ENCODE data around the gene ATP7A.
"Not testable (repeated sequence)": the region's sequence is repeated elsewhere in the genome, so short reads cannot be mapped to it uniquely, and the experiment has no call there.

The ATP7A gene

DNA sequence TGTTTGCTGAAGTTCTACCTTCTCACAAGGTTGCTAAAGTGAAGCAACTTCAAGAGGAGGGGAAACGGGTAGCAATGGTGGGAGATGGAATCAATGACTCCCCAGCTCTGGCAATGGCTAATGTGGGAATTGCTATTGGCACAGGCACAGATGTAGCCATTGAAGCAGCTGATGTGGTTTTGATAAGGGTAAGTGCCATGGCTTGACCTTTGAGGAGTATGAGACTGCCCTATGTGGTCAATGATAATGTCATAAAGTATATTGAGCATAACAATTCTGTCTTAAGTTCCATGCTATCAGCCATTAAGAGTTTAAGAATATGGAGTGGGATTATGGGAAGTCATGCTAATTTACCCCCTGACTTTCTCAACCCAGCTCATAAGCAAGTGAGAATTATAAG is 132.1 kb downstream of the ATP7A start:
- no peak for DNase-seq

- DNase-seq = no peak
Observed at GRCh38 chrX:78046362-78046761, 135.9 kb downstream of the ATP7A start.

- no peak for DNase-seq
Observed at GRCh38 chrX:78048052-78048451, 137.6 kb downstream of the ATP7A start.

DNA sequence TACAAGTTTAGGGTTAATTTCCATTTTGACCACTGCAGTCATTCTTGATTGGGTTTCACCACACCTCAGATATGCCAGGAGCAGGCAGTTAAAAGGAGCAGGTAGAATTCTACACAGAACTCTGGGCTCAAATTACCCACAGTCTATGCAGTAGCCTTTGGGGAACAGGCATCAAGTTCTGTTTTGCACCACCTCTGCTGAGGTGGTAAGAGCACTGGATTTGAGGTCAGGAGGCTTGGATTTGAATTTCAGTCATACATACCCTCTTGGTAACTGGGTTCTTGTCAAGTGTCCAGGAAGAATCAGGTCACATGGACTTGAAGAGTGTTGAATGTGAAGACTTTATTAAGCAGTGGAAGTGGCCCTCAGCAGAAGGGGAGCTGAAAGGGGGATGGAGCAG is 153.2 kb downstream of the ATP7A start:
- DNase-seq = no peak

- no peak for DNase-seq
Observed at GRCh38 chrX:78064152-78064551, 153.7 kb downstream of the ATP7A start.

DNA sequence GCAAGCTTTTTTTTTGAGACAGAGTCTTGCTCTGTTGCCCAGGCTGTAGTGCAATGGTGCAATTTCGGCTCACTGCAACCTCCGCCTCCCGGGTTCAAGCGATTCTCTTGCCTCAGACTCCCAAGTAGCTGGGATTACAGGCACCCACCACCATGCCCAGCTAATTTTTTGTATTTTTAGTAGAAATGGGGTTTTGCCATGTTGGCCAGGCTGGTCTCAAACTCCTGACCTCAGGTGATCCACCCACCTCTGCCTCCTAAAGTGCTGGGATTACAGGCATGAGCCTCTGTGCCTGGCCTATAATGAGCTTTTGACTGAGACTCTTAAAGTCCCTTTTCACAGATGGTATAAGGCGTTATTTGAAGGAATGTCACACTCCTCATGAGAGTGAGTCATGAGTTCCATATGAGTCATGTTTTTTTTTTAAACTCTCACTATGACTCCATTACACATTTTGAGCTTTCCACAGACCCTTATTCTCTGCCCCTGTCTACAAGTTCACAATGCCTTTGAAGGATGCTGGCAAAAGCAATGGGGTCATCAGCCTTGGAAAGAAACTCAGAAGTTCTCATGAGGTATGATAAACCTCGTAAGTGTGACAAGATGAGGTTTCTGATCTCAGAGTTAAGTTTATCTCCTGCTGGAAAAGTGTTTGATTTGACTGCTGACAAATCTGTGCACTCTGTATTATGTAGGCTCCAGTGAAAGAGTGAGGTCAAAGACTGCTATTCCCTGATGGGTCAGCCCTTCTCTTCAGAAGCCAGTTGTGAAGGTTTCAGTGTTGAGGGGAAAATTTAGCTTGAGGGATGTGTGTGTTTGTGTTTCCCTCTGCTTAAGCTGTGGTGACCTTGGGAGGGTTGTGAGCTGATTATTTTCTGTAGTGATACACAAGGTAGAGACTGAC is 154.5 kb downstream of the ATP7A start:
- DNase-seq = not testable (repeated sequence)

DNA sequence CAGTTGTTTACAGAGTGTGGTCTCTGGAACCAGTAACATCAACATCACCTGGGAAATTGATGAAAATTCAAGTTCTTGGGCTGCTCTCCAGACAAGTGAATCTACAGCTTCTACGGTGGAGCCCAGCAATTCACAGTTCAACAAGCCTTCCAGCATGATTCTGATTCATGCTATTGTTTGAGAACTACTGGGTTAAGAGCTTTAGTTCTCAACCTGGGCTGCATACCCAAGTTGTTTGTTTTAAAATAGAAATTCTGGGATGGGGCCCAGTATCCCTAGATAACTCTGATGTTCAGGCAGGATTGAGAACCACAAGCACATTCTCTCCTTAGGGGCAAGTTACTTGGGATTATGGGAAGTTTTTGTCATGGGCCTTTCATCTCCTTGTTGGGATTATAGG is 155.6 kb downstream of the ATP7A start:
- no peak for DNase-seq

DNA sequence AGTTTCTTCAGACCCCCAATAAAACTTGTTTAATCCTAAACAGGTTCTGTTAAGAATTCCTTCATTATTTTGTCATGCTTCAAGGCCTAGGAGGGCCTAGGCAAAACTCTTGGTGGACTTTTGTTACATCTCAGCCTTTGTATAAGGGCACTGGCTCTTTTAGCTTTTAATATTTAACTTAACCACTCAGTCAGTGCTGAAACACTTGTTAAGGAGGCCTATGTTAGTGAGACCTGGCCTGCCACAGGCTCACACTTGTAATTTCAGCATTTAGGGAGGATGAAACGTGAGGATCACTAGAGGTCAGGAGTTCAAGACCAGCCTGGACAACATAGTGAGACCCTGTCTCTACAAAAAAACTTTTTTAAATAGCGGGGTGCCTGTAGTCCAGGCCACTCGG is 160.8 kb downstream of the ATP7A start:
- no peak for DNase-seq

- DNase-seq = not testable (repeated sequence)
Observed at GRCh38 chrX:78073147-78074077, 162.9 kb downstream of the ATP7A start.

GRCh38 chrX:78074088-78074487 is 163.6 kb downstream of the ATP7A start:
- DNase-seq = no peak

- no peak for DNase-seq
Observed at GRCh38 chrX:78075787-78076389, 165.4 kb downstream of the ATP7A start.

DNA sequence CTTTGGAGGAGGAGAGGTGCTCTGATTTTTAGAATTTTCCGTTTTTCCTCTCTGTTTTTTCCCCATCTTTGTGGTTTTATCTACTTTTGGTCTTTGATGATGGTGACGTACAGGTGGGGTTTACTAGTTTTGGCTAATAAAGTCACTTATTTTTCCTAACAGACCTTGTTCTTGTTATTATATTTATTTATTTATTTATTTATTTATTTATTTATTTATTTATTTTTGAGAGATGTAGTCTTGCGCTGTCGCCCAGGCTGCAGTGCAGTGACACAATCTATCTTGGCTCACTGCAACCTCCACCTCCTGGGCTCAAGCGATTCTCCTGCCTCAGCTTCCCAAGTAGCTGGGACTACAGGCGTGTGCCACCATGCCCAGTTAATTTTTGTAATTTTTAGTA is 170.9 kb downstream of the ATP7A start:
- DNase-seq = not testable (repeated sequence)

DNA sequence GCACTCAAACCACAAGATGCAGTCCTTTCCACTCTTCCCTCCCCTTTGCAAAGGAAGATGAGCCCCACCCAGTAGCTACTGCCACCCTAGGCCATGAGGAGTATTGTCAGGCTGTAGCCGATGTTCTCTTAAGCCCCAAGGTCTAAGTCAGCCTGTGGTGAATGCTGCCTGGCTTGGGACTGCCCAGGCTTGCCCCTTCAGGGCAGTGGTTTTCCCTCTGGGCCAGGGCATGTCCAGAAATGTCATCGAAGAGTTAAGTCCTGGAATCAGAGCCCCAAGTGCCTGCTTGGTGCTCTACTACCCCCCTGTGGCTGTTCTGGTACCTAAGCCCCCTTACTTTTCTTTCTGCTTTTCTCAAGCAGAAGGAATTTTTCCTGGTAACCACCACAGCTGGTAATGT is 181.8 kb downstream of the ATP7A start:
- DNase-seq = no peak

DNA sequence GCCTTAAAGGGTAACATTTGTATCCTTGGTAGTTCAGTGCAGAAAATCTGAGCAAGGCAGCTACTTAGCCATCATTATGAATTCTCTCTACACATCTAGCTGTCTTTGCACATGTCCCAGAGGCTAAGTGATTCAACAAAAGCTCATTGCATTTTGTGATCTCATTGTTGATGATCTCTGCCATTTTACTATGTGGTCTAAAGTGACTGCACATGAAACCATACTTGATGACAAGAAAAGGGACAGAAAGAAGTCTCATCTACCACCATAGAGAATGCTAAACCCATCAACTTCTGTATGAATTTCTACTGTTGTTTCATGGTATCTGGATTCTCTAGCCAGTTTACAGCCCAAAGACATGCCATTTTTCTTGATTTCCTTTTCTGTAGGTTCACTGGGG is 187.6 kb downstream of the ATP7A start:
- no peak for DNase-seq

All from NCI-H510A treated with DMSO at 0.1 percent for 48 hours (cell line).